HEK293 (cell line): Measurements from ENCODE around the gene EBF3.

Source experiments
- ZFP37 ChIP-seq: fragments of 450-650 bp; formaldehyde crosslinking; IDR thresholded peaks from 2 replicates; pipeline ENCODE4 v1.5.1; 2016; ENCODE audit warnings: missing biosample characterization, missing genetic modification characterization
- ZNF184 ChIP-seq: fragments of 450-650 bp; IDR thresholded peaks from 2 replicates; pipeline ENCODE4 v1.5.1; 2018; ENCODE audit warnings: missing biosample characterization, mild to moderate bottlenecking, missing genetic modification characterization

- TF ChIP-seq ZFP37 (tag by site-specific recombination) (no peak), ZNF184 (tag by site-specific recombination) (no peak)
Observed at GRCh38 chr10:129793479-129793878, 170.6 kb downstream of the EBF3 start.
